ENCODE data around the gene DNAJC5G.

Gene DNAJC5G

DNA sequence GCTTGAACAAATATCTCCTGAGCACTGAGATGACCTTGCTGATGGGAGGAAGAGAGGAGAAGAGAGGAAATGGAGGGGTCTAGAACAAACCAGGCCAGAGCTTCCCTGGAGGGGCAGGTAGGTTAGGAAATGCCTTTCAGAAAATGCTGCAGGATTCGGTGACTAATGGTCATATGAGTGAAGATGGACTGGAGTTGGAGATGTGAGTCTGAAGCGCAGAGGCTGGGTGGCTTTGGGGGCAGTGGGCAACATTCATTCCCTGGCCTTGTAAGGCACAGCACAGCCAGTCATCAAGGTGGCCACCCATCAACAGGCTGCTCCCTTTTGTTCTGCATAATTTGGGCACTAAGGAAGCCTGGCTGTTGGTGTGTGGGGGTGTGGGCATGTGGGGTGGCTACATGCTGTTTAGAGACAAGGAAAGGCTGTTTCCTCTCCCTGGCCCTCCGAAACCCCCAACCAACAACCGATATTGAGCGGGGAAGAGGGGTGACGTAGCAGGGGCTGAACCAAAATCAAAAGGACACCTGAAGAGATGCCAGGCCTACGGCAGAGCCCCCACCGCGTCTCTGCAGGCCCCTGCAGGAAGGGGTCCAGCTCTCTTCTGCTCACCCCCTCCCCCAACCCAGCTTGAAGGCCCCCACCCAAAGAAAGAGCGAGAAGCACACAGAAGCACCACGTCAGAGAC lies 13.8 kb upstream of the DNAJC5G start:
- H3K4me3 ChIP-seq (ENCODE audit: low read depth, low read length), result no peak overlapping the region
- TF ChIP-seq, protein P1, sequence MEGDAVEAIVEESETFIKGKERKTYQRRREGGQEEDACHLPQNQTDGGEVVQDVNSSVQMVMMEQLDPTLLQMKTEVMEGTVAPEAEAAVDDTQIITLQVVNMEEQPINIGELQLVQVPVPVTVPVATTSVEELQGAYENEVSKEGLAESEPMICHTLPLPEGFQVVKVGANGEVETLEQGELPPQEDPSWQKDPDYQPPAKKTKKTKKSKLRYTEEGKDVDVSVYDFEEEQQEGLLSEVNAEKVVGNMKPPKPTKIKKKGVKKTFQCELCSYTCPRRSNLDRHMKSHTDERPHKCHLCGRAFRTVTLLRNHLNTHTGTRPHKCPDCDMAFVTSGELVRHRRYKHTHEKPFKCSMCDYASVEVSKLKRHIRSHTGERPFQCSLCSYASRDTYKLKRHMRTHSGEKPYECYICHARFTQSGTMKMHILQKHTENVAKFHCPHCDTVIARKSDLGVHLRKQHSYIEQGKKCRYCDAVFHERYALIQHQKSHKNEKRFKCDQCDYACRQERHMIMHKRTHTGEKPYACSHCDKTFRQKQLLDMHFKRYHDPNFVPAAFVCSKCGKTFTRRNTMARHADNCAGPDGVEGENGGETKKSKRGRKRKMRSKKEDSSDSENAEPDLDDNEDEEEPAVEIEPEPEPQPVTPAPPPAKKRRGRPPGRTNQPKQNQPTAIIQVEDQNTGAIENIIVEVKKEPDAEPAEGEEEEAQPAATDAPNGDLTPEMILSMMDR (conservative IDR thresholded peaks at IDR 0.05; ENCODE audit: low read depth, low read length), result no peak
- DNase-seq (ENCODE audit: low read depth), result no peak

DNA sequence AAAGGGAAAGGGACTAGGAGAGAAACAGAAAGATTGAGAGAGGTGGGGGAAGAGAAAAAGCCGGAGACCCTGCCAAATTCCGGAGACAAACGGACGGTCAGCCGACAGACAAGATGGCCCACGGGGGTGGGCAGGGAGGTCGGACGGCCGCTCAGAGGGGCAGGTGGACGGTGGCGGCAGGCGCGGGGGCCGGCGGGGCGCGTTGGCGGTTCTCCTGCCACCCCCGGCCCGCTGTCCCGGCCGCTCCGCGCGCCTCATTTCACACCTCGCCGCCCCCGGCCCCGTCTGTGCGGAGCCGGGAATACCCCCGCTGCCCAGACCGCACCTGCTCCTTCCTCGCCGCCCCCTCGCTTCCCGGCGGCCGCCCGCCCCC lies 13.3 kb upstream of the DNAJC5G start:
- no peak overlapping the region for H3K4me3 ChIP-seq (ENCODE audit: low read depth, low read length)
- TF ChIP-seq, protein P1 (conservative IDR thresholded peaks at IDR 0.05; ENCODE audit: low read depth, low read length), result no peak
- DNase-seq (ENCODE audit: low read depth), result no peak

DNA sequence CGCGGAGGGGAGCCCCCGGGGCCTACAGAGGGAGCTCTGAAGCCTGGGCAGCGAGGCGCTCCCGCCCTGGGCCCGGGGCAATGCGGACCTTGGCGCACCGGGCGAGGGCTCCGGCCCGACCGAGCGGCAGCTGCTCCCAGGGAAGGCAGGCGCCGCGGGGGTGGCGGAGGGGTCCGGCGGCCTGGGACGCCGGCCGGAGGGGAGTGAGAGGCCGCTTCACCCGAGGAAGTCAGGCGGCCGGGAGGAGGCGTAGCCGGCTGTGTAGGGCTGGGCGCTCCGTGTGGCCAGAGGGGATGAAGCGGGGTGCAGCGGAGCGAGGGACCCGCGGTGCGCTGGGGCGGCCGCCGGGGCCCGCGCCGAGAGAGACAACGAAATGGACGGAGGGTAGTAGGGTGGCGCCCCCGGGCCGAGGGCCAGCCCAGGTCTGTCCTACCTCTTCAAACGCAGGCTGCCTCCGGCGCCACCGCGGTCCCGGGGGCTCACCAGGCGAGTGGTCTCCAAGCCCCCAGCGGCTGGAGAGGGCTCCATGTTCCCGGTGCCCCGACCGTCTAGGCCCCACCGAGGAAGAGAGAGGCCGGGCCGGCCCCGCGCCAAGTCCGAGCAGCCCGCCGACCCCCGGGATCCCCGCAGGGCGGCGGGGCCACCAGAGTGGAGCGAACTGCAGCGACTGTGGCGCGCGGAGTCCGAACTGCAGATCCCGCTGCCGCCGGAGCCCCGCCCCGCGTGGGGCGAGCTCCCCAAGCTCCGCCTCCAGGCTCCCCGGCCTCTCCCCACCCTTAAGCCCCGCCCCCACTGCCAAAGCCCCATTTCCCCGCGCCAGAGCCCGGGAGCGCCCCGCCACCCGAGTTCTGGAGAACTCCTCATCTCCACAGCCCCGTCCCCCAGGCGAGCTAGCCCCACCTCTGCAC lies 12.6 kb upstream of the DNAJC5G start, which contains the start of gene SLC30A3:
TSS of gene SLC30A3 (minus strand) at position 669 of the 908 bp plus-strand sequence. CDS start at position 528, 141 bp downstream.
- TF ChIP-seq, protein P1 (conservative IDR thresholded peaks at IDR 0.05; ENCODE audit: low read depth, low read length), result no peak
- H3K4me3 ChIP-seq (ENCODE audit: low read depth, low read length), result peak within 1 kb of the TSS; percentile 7
- no peak for DNase-seq (ENCODE audit: low read depth)

DNA sequence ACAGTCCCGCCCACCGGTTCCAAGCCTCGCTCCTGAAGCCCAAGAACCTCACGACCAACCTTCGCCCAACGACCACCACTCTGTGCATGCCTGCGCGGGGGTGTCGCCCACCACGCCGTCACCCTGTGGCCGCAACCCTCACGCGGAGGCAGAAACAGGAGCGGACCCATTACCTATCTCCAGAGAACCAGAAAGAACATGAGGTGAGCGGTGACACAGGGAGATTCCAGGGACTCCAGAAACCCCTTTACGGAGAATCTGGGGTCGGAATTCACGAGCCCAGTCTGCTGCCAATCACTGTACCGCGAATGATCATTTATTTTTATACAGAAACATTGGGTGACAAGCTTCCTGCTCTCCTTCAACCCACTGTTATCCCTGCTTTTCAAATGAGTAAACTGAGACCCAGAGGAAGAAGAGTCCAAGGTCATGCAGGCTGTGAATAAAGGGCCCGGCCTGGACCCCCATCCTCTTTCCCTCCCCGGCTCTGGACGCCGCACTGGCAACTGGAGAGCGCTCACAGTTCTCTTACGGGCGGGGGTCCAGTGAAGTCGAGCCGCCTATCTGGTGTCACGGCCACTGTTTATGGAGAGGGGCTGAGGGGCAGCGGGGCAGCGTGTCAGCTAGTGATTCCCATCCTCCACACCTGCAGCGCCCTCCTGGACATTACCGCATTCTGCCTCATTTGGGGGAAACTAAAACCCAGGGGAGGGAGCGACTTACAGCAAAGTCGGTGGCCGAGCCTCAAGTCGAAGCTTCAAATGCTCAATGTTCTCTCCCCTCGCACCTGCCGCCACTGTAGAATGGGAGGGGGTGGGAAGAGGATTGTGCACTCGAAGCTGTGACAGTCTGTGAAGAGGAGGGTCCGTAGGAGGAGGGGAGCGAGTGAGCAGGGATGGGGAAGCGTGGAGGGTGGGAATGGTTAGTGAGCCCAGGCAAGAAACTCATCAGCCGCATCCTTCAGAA lies 11.7 kb upstream of the DNAJC5G start:
- DNase-seq (ENCODE audit: low read depth), result no peak
- H3K4me3 ChIP-seq (ENCODE audit: low read depth, low read length), result peak overlapping the region; percentile 7
- TF ChIP-seq, protein P1 (conservative IDR thresholded peaks at IDR 0.05; ENCODE audit: low read depth, low read length), result no peak

DNA sequence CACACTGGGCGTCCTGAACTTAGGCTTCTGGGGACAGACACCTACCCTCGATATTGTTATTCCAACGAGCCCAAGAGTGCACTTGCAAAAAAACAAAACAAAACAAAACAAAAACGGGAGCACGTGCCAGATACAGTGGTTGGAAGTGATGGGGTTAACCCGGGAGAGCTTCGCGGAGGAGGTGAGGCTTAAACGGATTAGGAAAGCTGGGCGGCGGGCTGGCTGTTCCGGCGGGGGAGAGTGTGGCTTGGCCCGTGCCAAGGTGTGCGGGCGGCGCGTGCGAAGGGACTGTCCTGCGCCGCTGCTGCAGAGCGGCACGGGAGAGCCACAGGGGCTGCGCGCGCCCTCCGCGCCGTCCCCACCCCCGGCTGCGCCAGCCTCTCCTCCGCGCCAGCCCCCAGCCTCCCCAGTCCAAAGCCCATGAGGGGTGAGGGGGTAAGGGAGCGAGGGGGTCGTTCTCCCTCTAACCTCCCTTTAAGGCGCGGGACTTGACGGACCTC lies 10.9 kb upstream of the DNAJC5G start:
- TF ChIP-seq, protein P1 (conservative IDR thresholded peaks at IDR 0.05; ENCODE audit: low read depth, low read length), result no peak
- DNase-seq (ENCODE audit: low read depth), result no peak
- H3K4me3 ChIP-seq (ENCODE audit: low read depth, low read length), result no peak overlapping the region

DNA sequence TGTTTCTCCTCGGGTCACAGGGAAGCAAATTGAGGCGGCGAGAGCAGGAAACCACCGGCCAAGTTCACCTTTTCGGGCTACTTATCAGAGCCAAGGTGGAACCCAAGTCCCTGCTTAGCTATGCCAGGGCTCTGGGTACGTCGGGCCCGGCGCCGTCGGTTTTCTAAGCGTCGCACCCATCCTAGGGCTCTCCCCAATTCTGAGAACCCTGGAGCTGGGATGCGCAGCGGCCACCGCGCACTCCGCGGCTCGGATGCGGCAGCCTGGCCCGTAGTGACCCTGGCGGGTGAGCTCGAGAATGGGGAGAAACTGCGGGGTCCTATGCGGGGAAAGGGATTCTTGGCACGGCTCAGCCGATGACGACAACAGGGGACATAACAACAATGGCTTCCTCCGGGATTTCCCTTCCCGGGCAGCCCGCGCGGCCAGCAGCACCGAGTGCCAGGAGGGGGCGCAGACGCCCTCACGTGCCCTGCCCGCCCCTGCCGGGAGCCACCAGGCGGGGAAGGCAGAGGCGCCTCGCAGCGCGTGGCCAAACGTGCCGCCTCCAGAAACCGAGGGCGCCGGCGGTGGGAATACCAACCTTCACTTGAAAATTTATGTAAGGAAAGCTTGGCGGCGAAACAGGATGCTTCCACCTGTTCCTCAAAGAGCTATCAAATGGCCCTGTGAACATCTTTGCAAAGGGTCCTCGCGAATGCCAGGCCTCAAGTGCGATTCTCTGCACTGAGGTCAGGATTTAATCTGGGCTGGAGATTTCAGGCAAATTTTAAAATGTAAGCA lies 10.3 kb upstream of the DNAJC5G start:
- peak; percentile 27 for DNase-seq (ENCODE audit: low read depth)
- no peak overlapping the region for H3K4me3 ChIP-seq (ENCODE audit: low read depth, low read length)
- TF ChIP-seq, protein P1 (conservative IDR thresholded peaks at IDR 0.05; ENCODE audit: low read depth, low read length), result peak; percentile 21
